HL-60 (cell line): Measurements from ENCODE around the gene LIN54.

Experiments
- POLR2AphosphoS5 ChIP-seq: IDR thresholded peaks from 2 replicates; pipeline ENCODE4 v1.6.1; 2012; ENCODE audit warnings: low read depth
- TF ChIP-seq, protein P1 (sequence below): IDR thresholded peaks from one replicate; pipeline ENCODE4 v1.5.1; 2011; ENCODE audit warnings: low read length, control low read depth, inconsistent platforms; ENCODE audit not compliant: insufficient read depth
- TF ChIP-seq, protein P2 (sequence below): IDR thresholded peaks from 2 replicates; pipeline ENCODE4 v1.6.1; 2012; ENCODE audit warnings: low read depth; ENCODE audit not compliant: insufficient replicate concordance

DNA sequence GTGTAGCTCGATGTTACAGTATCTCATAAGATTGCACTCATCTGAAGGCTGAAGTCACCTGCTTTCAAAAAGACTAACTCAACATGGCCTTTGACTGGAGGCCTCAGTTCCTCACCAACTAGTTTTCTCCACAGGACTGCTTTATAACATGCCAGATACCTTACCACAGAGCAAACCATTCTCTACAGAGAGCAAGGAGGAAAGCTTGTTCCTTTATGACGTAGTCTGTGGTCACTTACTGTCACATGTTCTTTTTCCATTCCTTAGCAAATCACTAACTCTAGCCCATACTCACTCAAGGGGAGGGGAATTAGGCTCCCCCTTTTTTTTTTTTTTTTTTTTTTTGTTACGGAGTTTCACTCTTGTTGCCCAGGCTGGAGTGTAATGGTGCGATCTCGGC, 106.9 kb downstream of the LIN54 start:
- TF ChIP-seq, protein P1, sequence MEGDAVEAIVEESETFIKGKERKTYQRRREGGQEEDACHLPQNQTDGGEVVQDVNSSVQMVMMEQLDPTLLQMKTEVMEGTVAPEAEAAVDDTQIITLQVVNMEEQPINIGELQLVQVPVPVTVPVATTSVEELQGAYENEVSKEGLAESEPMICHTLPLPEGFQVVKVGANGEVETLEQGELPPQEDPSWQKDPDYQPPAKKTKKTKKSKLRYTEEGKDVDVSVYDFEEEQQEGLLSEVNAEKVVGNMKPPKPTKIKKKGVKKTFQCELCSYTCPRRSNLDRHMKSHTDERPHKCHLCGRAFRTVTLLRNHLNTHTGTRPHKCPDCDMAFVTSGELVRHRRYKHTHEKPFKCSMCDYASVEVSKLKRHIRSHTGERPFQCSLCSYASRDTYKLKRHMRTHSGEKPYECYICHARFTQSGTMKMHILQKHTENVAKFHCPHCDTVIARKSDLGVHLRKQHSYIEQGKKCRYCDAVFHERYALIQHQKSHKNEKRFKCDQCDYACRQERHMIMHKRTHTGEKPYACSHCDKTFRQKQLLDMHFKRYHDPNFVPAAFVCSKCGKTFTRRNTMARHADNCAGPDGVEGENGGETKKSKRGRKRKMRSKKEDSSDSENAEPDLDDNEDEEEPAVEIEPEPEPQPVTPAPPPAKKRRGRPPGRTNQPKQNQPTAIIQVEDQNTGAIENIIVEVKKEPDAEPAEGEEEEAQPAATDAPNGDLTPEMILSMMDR, result no peak
- TF ChIP-seq POLR2AphosphoS5, result no peak
- TF ChIP-seq, protein P2, sequence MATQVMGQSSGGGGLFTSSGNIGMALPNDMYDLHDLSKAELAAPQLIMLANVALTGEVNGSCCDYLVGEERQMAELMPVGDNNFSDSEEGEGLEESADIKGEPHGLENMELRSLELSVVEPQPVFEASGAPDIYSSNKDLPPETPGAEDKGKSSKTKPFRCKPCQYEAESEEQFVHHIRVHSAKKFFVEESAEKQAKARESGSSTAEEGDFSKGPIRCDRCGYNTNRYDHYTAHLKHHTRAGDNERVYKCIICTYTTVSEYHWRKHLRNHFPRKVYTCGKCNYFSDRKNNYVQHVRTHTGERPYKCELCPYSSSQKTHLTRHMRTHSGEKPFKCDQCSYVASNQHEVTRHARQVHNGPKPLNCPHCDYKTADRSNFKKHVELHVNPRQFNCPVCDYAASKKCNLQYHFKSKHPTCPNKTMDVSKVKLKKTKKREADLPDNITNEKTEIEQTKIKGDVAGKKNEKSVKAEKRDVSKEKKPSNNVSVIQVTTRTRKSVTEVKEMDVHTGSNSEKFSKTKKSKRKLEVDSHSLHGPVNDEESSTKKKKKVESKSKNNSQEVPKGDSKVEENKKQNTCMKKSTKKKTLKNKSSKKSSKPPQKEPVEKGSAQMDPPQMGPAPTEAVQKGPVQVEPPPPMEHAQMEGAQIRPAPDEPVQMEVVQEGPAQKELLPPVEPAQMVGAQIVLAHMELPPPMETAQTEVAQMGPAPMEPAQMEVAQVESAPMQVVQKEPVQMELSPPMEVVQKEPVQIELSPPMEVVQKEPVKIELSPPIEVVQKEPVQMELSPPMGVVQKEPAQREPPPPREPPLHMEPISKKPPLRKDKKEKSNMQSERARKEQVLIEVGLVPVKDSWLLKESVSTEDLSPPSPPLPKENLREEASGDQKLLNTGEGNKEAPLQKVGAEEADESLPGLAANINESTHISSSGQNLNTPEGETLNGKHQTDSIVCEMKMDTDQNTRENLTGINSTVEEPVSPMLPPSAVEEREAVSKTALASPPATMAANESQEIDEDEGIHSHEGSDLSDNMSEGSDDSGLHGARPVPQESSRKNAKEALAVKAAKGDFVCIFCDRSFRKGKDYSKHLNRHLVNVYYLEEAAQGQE, result no peak
